MM.1S (cell line): ENCODE data around the gene INO80.

Experiments
- EZH2 ChIP-seq: fragments of 300-600 bp; sonication (generic); optimal IDR thresholded peaks from 2 replicates; pipeline ENCODE3; 2017; ENCODE audit warnings: low read depth, mild to moderate bottlenecking, antibody characterized with exemption, low read length, mixed read lengths
- TF ChIP-seq, protein P1 (sequence below): fragments of 300-600 bp; sonication (generic); IDR thresholded peaks from 2 replicates; pipeline ENCODE4 v1.5.1; 2016; ENCODE audit warnings: antibody characterized with exemption, low read length, mixed read lengths

DNA sequence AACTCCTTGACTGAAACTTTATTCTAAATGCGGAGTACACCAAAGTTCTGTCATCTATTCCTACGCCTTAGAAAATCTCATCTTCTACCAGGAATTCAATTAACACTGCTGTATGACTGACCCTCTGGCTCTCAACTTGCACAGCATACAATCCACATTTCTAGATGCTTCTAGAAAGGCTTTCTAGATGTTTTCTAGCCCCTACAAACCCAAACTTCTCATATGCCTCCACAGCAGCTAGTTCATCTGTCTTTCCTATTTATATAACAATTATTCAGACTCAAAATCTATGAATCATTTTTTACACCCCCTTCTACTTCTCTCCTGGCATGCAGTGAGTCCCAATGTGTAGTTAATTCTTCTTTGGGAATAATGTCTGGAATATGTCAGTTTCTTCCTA, 13.2 kb downstream of the INO80 start:
- TF ChIP-seq, protein P1, sequence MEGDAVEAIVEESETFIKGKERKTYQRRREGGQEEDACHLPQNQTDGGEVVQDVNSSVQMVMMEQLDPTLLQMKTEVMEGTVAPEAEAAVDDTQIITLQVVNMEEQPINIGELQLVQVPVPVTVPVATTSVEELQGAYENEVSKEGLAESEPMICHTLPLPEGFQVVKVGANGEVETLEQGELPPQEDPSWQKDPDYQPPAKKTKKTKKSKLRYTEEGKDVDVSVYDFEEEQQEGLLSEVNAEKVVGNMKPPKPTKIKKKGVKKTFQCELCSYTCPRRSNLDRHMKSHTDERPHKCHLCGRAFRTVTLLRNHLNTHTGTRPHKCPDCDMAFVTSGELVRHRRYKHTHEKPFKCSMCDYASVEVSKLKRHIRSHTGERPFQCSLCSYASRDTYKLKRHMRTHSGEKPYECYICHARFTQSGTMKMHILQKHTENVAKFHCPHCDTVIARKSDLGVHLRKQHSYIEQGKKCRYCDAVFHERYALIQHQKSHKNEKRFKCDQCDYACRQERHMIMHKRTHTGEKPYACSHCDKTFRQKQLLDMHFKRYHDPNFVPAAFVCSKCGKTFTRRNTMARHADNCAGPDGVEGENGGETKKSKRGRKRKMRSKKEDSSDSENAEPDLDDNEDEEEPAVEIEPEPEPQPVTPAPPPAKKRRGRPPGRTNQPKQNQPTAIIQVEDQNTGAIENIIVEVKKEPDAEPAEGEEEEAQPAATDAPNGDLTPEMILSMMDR: no peak
- TF ChIP-seq EZH2: no peak
